WTC11 (cell line): ENCODE data around the gene ZNF670. TPM values are rescaled to one million over a fixed set of nuclear protein-coding genes. Genes with fewer than 3 reads are reported as not detected.

ENCODE experiments used
- ATF1 ChIP-seq: sonication (generic); formaldehyde crosslinking; IDR thresholded peaks from 2 replicates; pipeline ENCODE4 v1.8.1; 2023; ENCODE audit warnings: mild to moderate bottlenecking, moderate library complexity, missing genetic modification reagents
- FOXJ3 ChIP-seq: sonication (generic); formaldehyde crosslinking; IDR thresholded peaks from 2 replicates; pipeline ENCODE4 v1.9.0; 2021; ENCODE audit warnings: missing genetic modification reagents, mild to moderate bottlenecking, borderline replicate concordance
- GABPB1 ChIP-seq: sonication (generic); formaldehyde crosslinking; IDR thresholded peaks from 2 replicates; pipeline ENCODE4 v1.8.1; 2023; ENCODE audit warnings: mild to moderate bottlenecking, missing genetic modification reagents
- MXD4 ChIP-seq: fragments of 250-450 bp; sonication (Bioruptor Pico); IDR thresholded peaks from 2 replicates; pipeline ENCODE4 v1.8.0; 2021; ENCODE audit warnings: mild to moderate bottlenecking, moderate library complexity, borderline replicate concordance
- NFYB ChIP-seq: sonication (generic); formaldehyde crosslinking; conservative IDR thresholded peaks from 2 replicates; pipeline ENCODE4 v1.8.0; 2022; ENCODE audit warnings: low read depth, missing genetic modification reagents
- SMAD4 ChIP-seq: sonication (generic); formaldehyde crosslinking; IDR thresholded peaks from 2 replicates; pipeline ENCODE4 v1.8.0; 2022; ENCODE audit warnings: mild to moderate bottlenecking, missing genetic modification reagents
- TCF7 ChIP-seq: sonication (generic); formaldehyde crosslinking; IDR thresholded peaks from 2 replicates; pipeline ENCODE4 v1.8.0; 2022; ENCODE audit warnings: mild to moderate bottlenecking, low read depth, missing genetic modification reagents, moderate library complexity
- TEAD4 ChIP-seq: sonication (generic); formaldehyde crosslinking; IDR thresholded peaks from 2 replicates; pipeline ENCODE4 v1.8.0; 2022; ENCODE audit warnings: mild to moderate bottlenecking, missing genetic modification reagents
- TP53 ChIP-seq: sonication (generic); formaldehyde crosslinking; IDR thresholded peaks from 2 replicates; pipeline ENCODE4 v1.8.1; 2023; ENCODE audit warnings: mild to moderate bottlenecking, missing genetic modification reagents
- ZNF263 ChIP-seq: sonication (generic); formaldehyde crosslinking; IDR thresholded peaks from 2 replicates; pipeline ENCODE4 v1.8.1; 2022; ENCODE audit warnings: low read depth, mild to moderate bottlenecking, moderate library complexity, missing genetic modification reagents
- total RNA-seq: library from RNA; stranded (reverse); gene quantifications from 3 replicates; pipeline ENCODE4 v1.2.3, GENCODE V29; 2021
- TF ChIP-seq, protein P1 (sequence below): sonication (generic); formaldehyde crosslinking; IDR thresholded peaks from 2 replicates; pipeline ENCODE4 v1.8.0; 2023; ENCODE audit warnings: missing genetic modification reagents, mild to moderate bottlenecking, borderline replicate concordance
- TF ChIP-seq, protein P2 (sequence below): fragments of 250-450 bp; sonication (Bioruptor Pico); IDR thresholded peaks from 2 replicates; pipeline ENCODE4 v1.9.0; 2021; ENCODE audit warnings: mild to moderate bottlenecking
- TF ChIP-seq, protein P3 (sequence below): sonication (generic); formaldehyde crosslinking; IDR thresholded peaks from 2 replicates; pipeline ENCODE4 v1.8.0; 2022; ENCODE audit warnings: mild to moderate bottlenecking, missing genetic modification reagents
- TF ChIP-seq, protein P4 (sequence below): fragments of 200-600 bp; IDR thresholded peaks from 2 replicates; pipeline ENCODE4 v1.8.0; 2022; ENCODE audit warnings: antibody characterized with exemption
- TF ChIP-seq, protein P5 (sequence below): sonication (generic); formaldehyde crosslinking; IDR thresholded peaks from 2 replicates; pipeline ENCODE4 v1.8.1; 2023; ENCODE audit warnings: mild to moderate bottlenecking, moderate library complexity, missing genetic modification reagents
- TF ChIP-seq, protein P6 (sequence below): sonication (generic); formaldehyde crosslinking; IDR thresholded peaks from 2 replicates; pipeline ENCODE4 v1.8.1; 2022; ENCODE audit warnings: low read depth, missing genetic modification reagents, borderline replicate concordance
- TF ChIP-seq, protein P7 (sequence below): sonication (generic); formaldehyde crosslinking; IDR thresholded peaks from 2 replicates; pipeline ENCODE4 v1.8.1; 2023; ENCODE audit warnings: mild to moderate bottlenecking, missing genetic modification reagents
- TF ChIP-seq, protein P8 (sequence below): sonication (generic); formaldehyde crosslinking; IDR thresholded peaks from 2 replicates; pipeline ENCODE4 v1.8.1; 2022; ENCODE audit warnings: mild to moderate bottlenecking, moderate library complexity, missing genetic modification reagents
- TF ChIP-seq, protein P9 (sequence below): sonication (generic); formaldehyde crosslinking; IDR thresholded peaks from 2 replicates; pipeline ENCODE4 v1.8.1; 2022; ENCODE audit warnings: missing genetic modification reagents, borderline replicate concordance

Gene ZNF670
- total RNA-seq, 1 experiment from 2014 or later: 11.1 TPM

DNA sequence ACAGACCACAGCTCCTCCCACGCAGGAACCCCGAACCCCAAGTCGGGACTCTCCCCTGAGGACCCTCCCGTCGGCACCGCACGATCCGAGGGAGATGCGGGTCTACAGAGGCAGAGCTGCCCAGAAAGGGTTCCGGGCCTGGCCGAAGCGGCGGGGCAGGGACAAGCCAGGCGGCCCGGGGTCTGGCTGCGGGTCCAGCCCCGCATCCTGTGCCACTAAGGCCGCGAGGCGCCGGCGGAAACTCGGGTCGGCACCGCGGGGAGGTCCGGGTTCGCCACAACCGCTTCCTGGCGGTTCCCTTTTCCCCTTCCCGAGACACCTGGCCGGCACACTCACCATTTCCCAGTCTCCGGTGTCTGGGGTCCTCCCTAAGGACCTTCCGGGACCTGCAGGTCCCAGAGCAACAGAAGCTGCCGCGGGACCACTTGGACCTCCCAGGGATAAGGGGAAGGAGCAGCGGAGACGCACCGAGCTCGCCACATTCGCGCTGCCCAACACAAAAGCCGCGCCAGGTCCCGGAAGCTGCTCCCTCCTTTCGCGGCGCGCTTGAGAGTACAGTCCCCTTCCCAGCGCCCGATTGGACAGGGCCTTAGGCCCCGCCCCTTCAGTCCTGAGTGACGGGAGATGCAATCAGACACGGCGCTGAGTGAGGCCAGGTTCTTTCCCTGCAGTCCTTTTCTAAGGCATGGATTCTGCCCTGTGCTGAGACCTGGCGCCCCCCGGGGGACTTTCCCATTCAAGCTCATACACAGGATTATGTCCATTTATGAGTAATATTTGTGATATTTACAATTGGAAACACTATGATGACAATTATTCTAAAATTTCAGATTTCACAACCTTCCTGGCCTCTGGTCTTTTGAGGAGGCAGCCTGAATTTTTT, at the start of gene ZNF670 (continued):
- TF ChIP-seq, protein P1, sequence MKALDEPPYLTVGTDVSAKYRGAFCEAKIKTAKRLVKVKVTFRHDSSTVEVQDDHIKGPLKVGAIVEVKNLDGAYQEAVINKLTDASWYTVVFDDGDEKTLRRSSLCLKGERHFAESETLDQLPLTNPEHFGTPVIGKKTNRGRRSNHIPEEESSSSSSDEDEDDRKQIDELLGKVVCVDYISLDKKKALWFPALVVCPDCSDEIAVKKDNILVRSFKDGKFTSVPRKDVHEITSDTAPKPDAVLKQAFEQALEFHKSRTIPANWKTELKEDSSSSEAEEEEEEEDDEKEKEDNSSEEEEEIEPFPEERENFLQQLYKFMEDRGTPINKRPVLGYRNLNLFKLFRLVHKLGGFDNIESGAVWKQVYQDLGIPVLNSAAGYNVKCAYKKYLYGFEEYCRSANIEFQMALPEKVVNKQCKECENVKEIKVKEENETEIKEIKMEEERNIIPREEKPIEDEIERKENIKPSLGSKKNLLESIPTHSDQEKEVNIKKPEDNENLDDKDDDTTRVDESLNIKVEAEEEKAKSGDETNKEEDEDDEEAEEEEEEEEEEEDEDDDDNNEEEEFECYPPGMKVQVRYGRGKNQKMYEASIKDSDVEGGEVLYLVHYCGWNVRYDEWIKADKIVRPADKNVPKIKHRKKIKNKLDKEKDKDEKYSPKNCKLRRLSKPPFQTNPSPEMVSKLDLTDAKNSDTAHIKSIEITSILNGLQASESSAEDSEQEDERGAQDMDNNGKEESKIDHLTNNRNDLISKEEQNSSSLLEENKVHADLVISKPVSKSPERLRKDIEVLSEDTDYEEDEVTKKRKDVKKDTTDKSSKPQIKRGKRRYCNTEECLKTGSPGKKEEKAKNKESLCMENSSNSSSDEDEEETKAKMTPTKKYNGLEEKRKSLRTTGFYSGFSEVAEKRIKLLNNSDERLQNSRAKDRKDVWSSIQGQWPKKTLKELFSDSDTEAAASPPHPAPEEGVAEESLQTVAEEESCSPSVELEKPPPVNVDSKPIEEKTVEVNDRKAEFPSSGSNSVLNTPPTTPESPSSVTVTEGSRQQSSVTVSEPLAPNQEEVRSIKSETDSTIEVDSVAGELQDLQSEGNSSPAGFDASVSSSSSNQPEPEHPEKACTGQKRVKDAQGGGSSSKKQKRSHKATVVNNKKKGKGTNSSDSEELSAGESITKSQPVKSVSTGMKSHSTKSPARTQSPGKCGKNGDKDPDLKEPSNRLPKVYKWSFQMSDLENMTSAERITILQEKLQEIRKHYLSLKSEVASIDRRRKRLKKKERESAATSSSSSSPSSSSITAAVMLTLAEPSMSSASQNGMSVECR (CRISPR knock-in tag): peak; percentile 51; the same call in 1 of the 2 replicates
- TF ChIP-seq, protein P2, sequence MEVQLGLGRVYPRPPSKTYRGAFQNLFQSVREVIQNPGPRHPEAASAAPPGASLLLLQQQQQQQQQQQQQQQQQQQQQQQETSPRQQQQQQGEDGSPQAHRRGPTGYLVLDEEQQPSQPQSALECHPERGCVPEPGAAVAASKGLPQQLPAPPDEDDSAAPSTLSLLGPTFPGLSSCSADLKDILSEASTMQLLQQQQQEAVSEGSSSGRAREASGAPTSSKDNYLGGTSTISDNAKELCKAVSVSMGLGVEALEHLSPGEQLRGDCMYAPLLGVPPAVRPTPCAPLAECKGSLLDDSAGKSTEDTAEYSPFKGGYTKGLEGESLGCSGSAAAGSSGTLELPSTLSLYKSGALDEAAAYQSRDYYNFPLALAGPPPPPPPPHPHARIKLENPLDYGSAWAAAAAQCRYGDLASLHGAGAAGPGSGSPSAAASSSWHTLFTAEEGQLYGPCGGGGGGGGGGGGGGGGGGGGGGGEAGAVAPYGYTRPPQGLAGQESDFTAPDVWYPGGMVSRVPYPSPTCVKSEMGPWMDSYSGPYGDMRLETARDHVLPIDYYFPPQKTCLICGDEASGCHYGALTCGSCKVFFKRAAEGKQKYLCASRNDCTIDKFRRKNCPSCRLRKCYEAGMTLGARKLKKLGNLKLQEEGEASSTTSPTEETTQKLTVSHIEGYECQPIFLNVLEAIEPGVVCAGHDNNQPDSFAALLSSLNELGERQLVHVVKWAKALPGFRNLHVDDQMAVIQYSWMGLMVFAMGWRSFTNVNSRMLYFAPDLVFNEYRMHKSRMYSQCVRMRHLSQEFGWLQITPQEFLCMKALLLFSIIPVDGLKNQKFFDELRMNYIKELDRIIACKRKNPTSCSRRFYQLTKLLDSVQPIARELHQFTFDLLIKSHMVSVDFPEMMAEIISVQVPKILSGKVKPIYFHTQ (CRISPR knock-in tag): no peak
- TF ChIP-seq, protein P3, sequence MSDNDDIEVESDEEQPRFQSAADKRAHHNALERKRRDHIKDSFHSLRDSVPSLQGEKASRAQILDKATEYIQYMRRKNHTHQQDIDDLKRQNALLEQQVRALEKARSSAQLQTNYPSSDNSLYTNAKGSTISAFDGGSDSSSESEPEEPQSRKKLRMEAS: peak; percentile 67
- TF ChIP-seq, protein P4, sequence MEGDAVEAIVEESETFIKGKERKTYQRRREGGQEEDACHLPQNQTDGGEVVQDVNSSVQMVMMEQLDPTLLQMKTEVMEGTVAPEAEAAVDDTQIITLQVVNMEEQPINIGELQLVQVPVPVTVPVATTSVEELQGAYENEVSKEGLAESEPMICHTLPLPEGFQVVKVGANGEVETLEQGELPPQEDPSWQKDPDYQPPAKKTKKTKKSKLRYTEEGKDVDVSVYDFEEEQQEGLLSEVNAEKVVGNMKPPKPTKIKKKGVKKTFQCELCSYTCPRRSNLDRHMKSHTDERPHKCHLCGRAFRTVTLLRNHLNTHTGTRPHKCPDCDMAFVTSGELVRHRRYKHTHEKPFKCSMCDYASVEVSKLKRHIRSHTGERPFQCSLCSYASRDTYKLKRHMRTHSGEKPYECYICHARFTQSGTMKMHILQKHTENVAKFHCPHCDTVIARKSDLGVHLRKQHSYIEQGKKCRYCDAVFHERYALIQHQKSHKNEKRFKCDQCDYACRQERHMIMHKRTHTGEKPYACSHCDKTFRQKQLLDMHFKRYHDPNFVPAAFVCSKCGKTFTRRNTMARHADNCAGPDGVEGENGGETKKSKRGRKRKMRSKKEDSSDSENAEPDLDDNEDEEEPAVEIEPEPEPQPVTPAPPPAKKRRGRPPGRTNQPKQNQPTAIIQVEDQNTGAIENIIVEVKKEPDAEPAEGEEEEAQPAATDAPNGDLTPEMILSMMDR: no peak
- TF ChIP-seq NFYB (CRISPR knock-in tag): no peak
- no peak for TF ChIP-seq ATF1 (CRISPR knock-in tag)
- no peak for TF ChIP-seq ZNF263 (CRISPR knock-in tag)
- TF ChIP-seq, protein P5, sequence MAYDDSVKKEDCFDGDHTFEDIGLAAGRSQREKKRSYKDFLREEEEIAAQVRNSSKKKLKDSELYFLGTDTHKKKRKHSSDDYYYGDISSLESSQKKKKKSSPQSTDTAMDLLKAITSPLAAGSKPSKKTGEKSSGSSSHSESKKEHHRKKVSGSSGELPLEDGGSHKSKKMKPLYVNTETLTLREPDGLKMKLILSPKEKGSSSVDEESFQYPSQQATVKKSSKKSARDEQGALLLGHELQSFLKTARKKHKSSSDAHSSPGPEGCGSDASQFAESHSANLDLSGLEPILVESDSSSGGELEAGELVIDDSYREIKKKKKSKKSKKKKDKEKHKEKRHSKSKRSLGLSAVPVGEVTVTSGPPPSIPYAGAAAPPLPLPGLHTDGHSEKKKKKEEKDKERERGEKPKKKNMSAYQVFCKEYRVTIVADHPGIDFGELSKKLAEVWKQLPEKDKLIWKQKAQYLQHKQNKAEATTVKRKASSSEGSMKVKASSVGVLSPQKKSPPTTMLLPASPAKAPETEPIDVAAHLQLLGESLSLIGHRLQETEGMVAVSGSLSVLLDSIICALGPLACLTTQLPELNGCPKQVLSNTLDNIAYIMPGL: peak; percentile 89; the same call in 1 of the 2 replicates
- no peak for TF ChIP-seq TCF7 (CRISPR knock-in tag)
- TF ChIP-seq TEAD4 (CRISPR knock-in tag): no peak
- TF ChIP-seq, protein P6, sequence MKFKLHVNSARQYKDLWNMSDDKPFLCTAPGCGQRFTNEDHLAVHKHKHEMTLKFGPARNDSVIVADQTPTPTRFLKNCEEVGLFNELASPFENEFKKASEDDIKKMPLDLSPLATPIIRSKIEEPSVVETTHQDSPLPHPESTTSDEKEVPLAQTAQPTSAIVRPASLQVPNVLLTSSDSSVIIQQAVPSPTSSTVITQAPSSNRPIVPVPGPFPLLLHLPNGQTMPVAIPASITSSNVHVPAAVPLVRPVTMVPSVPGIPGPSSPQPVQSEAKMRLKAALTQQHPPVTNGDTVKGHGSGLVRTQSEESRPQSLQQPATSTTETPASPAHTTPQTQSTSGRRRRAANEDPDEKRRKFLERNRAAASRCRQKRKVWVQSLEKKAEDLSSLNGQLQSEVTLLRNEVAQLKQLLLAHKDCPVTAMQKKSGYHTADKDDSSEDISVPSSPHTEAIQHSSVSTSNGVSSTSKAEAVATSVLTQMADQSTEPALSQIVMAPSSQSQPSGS (CRISPR knock-in tag): no peak
- TF ChIP-seq, protein P7, sequence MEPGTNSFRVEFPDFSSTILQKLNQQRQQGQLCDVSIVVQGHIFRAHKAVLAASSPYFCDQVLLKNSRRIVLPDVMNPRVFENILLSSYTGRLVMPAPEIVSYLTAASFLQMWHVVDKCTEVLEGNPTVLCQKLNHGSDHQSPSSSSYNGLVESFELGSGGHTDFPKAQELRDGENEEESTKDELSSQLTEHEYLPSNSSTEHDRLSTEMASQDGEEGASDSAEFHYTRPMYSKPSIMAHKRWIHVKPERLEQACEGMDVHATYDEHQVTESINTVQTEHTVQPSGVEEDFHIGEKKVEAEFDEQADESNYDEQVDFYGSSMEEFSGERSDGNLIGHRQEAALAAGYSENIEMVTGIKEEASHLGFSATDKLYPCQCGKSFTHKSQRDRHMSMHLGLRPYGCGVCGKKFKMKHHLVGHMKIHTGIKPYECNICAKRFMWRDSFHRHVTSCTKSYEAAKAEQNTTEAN (CRISPR knock-in tag): no peak
- TF ChIP-seq, protein P8, sequence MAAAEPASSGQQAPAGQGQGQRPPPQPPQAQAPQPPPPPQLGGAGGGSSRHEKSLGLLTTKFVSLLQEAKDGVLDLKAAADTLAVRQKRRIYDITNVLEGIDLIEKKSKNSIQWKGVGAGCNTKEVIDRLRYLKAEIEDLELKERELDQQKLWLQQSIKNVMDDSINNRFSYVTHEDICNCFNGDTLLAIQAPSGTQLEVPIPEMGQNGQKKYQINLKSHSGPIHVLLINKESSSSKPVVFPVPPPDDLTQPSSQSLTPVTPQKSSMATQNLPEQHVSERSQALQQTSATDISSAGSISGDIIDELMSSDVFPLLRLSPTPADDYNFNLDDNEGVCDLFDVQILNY (CRISPR knock-in tag): peak; percentile 61; the same call in 1 of the 2 replicates
- no peak for TF ChIP-seq GABPB1 (CRISPR knock-in tag)
- TF ChIP-seq MXD4 (CRISPR knock-in tag): no peak
- TF ChIP-seq, protein P9, sequence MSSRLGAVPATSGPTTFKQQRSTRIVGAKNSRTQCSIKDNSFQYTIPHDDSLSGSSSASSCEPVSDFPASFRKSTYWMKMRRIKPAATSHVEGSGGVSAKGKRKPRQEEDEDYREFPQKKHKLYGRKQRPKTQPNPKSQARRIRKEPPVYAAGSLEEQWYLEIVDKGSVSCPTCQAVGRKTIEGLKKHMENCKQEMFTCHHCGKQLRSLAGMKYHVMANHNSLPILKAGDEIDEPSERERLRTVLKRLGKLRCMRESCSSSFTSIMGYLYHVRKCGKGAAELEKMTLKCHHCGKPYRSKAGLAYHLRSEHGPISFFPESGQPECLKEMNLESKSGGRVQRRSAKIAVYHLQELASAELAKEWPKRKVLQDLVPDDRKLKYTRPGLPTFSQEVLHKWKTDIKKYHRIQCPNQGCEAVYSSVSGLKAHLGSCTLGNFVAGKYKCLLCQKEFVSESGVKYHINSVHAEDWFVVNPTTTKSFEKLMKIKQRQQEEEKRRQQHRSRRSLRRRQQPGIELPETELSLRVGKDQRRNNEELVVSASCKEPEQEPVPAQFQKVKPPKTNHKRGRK (CRISPR knock-in tag): no peak
- TF ChIP-seq SMAD4 (CRISPR knock-in tag): no peak
- no peak for TF ChIP-seq TP53 (CRISPR knock-in tag)
- TF ChIP-seq FOXJ3 (CRISPR knock-in tag): no peak
- TF ChIP-seq, all 79 proteins: peak for 15
